ENCODE data around the gene PROC.

PROC gene

DNA sequence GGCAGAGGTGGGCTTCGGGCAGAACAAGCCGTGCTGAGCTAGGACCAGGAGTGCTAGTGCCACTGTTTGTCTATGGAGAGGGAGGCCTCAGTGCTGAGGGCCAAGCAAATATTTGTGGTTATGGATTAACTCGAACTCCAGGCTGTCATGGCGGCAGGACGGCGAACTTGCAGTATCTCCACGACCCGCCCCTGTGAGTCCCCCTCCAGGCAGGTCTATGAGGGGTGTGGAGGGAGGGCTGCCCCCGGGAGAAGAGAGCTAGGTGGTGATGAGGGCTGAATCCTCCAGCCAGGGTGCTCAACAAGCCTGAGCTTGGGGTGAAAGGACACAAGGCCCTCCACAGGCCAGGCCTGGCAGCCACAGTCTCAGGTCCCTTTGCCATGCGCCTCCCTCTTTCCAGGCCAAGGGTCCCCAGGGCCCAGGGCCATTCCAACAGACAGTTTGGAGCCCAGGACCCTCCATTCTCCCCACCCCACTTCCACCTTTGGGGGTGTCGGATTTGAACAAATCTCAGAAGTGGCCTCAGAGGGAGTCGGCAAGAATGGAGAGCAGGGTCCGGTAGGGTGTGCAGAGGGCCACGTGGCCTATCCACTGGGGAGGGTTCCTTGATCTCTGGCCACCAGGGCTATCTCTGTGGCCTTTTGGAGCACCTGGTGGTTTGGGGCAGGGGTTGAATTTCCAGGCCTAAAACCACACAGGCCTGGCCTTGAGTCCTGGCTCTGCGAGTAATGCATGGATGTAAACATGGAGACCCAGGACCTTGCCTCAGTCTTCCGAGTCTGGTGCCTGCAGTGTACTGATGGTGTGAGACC is at the start of gene PROC:
TSS of gene PROC (plus strand) at position 128 of the 812 bp plus-strand sequence. CDS start 1,516 bp downstream, outside the sequence.
- DNase-seq, result no peak

GRCh38 chr2:127370010-127370409 is 48.2 kb upstream of the PROC start:
- no peak for DNase-seq

DNA sequence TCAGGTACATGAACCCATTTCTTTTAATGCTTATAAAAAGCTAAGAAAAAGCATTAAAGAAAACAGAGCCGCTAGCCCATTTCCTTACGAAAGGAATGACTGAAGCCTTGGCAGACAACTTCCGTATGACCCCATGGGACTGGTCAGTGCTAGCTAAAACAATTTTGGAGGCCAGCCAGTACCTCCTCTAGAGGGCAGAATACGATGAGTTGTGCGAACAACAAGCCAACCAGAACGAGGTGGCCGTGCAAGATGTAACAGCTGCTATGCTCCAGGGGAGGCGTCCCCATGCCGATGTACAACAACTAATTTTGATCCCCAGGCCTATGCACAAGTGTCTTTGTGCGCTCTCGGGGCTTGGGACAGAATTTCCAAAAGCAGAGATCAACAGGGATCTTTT is 47.2 kb upstream of the PROC start:
- DNase-seq, result no peak

GRCh38 chr2:127373362-127374083 is 44.7 kb upstream of the PROC start:
- no peak for DNase-seq

DNA sequence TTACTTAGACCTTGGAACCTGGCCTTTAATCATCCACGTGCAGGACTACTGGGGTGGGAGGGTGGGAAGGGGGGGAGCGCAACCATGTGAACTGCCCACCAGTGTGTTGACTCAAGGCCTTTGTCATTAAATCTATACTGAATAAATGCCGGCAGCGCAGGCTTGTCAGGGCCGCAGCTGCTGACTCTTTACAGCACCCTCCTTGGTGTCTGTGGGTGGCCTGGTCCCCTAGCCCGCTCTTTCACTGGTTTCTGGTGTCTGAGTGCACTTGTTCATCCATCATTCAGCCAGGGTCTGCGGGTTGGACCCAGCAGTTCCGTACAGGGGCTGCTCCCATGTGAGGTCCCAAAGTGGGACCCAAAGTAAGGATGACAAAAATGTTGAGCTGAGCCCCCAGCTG is 42.0 kb upstream of the PROC start:
- no peak for DNase-seq

GRCh38 chr2:127377262-127377661 is 41.0 kb upstream of the PROC start:
- DNase-seq, result no peak

DNA sequence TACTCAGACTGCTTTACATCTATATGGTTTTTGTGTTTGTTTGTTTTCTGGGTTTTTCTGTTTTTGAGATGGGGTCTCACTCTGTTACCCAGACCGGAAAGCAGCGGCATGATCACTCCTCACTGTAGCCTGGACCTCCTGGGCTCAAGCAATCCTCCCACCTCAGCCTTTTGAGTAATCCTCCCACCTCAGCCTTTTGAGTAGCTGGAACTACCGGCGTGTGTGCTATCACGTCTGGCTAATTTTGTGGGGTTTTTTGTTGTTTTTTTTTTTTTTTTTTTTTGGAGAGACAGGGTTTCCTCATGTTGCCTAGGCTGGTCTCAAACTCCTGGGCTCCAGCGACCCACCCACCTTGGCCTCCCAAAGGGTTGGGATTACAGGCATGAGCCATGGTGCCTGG is 39.5 kb upstream of the PROC start:
- DNase-seq, result no peak

- DNase-seq, result no peak
Measured at GRCh38 chr2:127379712-127380355, 38.4 kb upstream of the PROC start.

DNA sequence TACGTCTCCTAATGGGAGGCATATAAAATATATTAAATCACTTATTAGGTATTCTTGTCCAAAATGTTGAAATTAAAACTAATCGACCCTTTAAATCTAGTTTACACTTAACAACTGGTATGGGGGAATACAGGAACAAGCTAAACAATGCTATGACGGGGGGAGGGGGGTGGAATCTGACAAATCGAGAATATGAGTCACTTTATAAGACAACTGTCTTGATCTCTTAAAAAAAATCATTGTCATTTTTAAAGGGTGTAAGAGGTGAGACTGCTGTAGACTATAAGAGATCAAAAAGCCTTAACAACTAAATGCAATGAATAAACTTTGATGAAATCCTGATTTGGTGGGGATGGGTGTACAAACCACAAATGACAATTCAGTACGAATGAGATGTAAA is 36.5 kb upstream of the PROC start:
- DNase-seq, result no peak

DNA sequence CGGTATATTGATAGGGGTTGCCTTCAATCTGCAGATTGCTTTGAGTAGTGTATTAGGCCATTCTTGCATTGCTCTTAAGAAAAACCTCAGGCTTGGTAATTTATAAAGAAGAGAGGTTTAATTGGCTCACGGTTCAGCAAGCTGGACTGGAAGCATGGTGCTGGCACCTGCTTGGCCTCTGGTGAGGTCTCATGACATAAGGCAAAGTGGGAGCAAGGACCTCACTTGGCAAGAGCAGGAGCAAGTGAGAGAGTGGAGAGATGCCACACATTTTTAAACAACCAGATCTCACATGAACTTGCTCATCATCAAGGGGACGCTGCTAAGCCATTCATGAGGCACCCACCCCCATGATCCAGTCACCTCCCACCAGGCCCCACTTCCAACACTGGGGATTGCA is 35.4 kb upstream of the PROC start:
- no peak for DNase-seq

GRCh38 chr2:127384529-127384928 is 33.7 kb upstream of the PROC start:
- DNase-seq, result no peak

DNA sequence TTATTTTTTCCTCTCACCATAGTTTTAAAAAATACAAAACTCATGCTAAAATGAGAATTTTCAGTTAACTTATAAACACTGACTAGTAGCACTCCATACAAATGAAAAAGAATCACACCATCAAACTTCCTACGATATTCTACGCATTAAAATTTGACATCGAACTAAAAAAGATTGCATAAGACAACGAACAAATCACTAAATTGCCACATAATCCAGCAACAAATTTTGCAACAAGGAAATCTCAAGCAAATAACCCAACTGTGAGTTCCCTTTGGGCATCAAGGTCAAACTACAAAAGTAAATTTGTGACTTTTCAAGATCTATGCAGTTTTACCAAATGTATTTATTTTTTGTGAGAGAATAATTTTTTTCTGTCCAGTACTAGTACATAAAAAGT is 32.0 kb upstream of the PROC start:
- DNase-seq, result peak; percentile 50

GRCh38 chr2:127386764-127387654 is 31.2 kb upstream of the PROC start:
- DNase-seq, result peak; percentile 80

- peak; percentile 94 for DNase-seq
Measured at GRCh38 chr2:127387655-127388422, 30.4 kb upstream of the PROC start, which contains the start of gene MAP3K2. TSS of gene MAP3K2 (minus strand) at chr2:127387975. CDS start at chr2:127343129, 44,846 bp downstream.

DNA sequence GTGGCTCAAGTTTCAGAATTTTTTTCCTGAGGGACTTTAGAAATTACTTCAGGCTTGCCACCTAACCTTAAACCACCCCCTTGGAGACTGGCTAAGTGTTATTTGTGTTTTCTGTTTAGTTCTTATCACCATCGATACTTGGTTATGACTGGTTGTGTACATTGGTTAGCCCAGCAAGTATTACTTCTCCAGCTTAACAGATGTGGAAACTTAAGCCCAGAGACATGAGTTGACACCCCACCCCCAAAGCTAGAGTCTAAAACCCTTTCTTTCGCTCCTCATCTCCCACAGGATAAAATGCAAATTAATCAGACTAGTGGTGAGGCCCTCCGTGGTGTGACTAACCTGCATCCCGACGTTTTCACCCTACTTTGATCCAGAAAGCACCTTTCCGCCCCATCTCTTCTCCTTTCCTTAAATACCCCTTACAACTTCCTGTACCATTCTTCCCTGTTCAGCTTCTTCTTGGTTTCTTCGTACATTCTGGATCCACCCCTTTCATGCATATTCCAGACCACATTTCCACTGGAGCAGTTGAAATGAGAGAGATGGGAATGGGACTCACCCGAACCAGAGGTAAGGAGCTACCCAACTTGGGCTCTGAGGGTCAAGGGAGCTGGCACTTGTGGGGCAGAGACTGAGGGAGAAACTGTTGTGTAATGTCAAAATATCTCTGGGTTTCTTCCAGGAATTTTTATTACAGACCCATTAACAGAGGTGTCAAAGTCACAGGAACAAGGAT is 29.6 kb upstream of the PROC start:
- DNase-seq, result peak; percentile 50

DNA sequence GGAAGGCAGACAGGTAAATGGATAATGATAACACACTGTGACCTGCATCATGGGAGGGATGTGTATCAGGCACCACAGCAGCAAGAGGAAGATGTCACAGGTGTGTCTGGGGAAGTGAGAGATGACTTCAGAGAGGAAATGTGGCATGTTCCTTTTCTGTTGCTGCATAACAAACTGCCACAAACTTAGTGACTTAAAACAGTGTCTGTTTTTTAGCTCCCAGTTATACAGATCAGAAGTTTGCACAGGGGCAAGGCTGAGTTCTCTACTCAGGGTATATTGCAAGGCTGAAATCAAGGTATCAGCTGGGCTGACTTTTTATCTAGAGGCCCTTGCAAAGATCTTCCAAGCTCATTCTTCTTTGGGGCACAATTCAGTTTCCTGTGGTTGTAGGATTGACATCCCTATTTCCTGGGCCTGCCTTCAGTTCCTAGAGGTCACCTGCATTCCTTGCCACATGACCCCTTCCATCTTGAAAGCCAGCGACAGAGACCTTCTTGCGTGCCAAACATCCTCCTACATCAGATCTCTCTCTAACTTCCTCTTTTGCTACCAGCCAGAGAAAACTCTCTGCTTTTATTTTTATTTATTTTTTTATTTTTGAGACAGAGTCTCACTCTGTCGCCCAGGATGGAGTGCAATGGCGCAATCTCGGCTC is 28.3 kb upstream of the PROC start:
- peak; percentile 57 for DNase-seq

DNA sequence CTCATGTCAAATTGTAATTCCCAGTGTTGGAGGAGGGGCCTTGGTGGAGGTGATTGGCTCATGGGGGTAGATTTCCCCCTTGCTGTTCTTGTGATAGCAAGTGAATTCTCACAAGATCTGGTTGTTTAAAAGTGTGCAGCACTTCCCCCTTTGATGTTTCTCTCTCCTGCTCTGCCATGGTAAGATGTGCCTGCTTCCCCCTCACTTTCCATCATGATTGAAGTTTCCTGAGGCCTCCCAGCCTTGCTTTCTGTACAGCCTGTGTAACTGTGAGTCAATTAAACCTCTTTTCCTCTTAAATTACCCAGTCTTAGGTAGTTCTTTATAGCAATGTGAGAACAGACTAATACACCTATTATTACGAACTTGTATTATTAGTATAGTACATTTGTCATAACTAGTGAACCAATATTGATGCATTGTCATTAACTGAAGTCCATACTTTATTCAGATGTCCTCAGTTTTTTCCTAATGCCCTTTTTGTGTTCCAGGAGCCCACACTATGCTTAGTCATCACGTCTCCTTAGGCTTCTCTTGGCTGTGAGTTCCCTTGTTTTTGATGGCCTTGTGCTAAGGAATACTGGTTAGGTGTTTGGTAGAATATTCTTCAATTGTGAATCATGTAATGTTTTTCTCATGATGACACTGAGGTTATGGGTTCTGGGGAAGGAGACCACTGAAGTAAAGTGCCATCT is 25.9 kb upstream of the PROC start:
- DNase-seq, result no peak

DNA sequence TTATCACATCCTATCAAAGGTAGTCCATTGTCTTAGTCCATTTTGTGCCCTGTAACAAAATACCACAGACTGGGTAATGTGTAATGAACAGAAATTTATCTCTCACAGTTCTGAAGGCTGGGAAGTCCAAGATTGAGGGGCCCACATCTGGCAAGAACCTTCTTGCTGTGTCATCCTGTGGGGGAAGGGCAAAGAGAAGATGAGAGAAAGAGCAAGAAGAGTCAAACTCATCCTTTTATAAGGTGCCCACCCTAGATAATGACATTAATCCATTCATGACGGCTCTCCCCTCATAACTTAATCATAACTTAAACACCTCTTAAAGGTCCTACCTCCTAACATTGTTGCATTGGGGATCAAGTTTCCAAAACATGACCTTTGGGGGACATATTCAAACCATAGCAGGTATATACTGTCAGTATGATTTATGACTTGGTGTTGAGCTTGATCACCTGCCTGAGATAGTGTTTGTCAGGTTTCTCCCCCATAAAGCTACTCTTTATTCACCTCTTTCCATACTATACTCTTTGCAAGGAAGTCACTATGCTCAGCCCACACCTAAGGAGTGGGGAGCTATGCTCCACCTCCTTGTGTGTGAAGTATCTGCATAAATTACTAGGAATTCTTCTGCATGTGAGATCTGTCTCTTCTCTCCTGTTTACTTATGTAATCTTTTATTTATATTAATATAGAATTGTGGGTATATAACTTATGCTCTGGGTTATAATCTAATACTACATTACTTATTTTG is 25.2 kb upstream of the PROC start:
- DNase-seq, result peak; percentile 56

DNA sequence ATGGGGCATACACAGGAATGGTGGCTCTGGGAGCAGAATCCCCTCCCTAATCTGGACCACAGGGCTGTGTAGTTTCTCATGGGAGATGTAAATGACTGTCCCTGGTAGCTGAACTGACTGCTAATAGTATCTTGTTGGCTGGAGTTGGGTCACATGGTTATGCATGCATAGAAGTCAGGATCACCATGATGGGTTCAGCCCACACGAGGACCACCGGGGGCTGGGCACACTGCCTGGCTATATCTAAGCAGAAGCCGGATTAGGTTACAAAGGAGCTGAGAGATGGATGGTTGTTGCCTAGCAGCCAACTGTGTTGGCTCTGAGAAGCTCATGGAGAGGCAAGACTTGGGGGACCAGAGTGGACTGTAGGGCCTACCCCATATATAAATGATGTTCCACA is 23.7 kb upstream of the PROC start:
- no peak for DNase-seq

Data from hematopoietic multipotent progenitor cell treated with erythropoietin and hydrocortisone succinate and interleukin-3 and kit ligand, for 6 days (in vitro differentiated cells).